ENCODE data around the gene RPS21.

DNA sequence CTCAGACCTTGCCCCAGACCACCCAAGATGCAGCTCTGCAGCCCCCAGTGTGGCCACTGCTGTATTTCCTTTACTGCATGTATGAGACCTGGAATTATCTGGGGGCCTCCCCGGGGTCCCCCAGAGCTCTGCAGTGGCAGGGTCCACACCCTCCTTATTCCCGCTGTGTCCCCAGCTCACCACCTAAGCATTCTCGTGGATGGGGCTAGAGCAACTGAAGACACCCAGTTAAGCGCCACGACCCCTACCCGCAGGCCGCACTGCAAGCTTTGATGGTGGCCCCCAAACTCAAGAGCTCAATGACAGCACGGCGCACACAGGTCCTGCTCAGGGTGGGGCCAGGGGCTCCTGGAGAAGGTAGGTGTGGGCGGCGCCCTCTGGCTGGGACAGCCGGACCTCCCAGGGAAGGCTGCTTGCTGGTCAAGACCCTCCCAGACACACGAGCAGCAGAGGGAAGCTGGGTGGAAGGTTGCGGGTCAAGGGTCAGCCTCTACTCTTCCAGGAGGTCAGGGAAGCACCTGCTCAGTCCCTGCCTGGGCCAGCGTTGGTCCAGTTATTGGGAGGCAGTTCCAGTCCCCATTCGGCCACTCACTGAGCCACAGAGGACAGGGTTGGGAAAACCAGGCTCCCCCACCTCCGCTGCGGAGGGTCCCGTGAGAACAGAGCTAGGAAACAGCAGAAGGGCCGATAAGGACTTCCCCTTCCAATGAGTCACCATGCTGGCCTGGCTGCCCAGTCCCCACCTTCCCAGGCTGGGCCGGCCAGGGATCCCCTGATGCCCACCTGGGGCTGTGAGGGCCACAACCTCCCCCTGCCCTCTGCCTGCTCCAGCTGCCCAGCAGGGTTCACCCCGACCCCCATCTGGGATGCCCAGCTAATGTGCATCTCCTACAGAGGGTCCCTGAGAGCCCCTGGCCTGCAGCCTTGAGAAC is 22.7 kb upstream of the RPS21 start:
- TF ChIP-seq CTCF (IDR thresholded peaks at IDR 0.05) (no peak), POLR2A (IDR thresholded peaks at IDR 0.05) (no peak)
